ENCODE data around the gene CYBA. TPM values are rescaled to one million over a fixed set of nuclear protein-coding genes. Genes with fewer than 3 reads are reported as not detected.
A peak's percentile ranks its signal among the peaks of the same experiment; 100 is the strongest.

The CYBA gene
- total and polyA plus RNA-seq, 9 of the 15 experiments (the other 6 are each of a cell fraction or from before 2014, with no cell fraction given), result 0.34 to 683 (median 93.0) TPM

DNA sequence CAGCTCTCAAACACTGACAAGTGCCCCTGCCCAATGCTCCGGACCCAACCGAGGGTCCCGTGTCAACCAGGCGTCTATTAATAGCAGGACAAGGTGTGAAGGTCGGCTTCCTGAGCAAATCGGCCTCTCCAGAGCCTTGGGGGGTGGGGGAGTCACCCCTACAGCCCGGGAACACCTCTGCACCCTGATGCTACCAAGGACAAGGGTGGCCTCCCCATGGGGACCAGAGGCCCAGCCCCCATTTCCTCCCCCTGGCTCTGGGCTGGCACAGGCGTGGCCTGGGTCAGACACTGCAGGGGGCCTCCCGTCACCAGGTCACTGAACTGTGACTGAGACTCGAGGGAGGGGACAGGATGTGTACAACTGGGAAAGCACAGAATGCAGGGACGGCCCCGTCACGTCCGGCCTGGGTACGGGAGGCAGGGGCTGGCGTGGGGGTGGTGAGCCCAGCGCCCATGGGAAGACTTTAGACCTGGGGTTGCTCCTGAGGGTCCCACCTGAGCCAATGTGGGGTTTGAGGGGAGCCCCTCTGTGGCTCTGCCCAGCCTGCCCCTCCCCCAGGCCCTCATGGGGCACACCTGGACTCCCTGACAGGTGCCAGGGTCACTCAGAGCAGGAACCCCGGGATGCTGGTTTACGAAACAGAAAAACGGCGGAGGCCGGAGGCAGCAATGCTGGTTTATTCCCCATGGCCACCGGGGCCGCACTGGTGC, 579 bp upstream of the CYBA start (continued):
- TF ChIP-seq SIX5 (IDR thresholded peaks at IDR 0.05; ENCODE audit: borderline replicate concordance in 1 of 2, insufficient read depth in 1 of 2, low read depth in 1 of 2, low read length in 2 of 2), result no peak
- TF ChIP-seq ZKSCAN3 (CRISPR knock-in tag; IDR thresholded peaks at IDR 0.05), result no peak
- TF ChIP-seq, protein P1, sequence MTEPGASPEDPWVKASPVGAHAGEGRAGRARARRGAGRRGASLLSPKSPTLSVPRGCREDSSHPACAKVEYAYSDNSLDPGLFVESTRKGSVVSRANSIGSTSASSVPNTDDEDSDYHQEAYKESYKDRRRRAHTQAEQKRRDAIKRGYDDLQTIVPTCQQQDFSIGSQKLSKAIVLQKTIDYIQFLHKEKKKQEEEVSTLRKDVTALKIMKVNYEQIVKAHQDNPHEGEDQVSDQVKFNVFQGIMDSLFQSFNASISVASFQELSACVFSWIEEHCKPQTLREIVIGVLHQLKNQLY (CRISPR knock-in tag; conservative IDR thresholded peaks at IDR 0.05), result 0 out of 4 replicates have a peak, but pooled peaks of 1 of the 2 experiments have one; percentile 35
- TF ChIP-seq TRIM28 (IDR thresholded peaks at IDR 0.05), result peak; percentile 52; the same call in 1 of the 2 replicates
- peak; percentile 74 for TF ChIP-seq ZBTB7A (IDR thresholded peaks at IDR 0.05; ENCODE audit: borderline replicate concordance, control insufficient read depth, low read depth, low read length)
- peak; percentile 38; the same call in 1 of the 2 replicates for TF ChIP-seq CTBP1 (IDR thresholded peaks at IDR 0.05; ENCODE audit: borderline replicate concordance)
- no peak for TF ChIP-seq U2AF1 (optimal IDR thresholded peaks at IDR 0.05; ENCODE audit: low read depth, low read length)
- no peak for TF ChIP-seq FOXA1 (IDR thresholded peaks at IDR 0.05; ENCODE audit: borderline replicate concordance)
- TF ChIP-seq, protein P2, sequence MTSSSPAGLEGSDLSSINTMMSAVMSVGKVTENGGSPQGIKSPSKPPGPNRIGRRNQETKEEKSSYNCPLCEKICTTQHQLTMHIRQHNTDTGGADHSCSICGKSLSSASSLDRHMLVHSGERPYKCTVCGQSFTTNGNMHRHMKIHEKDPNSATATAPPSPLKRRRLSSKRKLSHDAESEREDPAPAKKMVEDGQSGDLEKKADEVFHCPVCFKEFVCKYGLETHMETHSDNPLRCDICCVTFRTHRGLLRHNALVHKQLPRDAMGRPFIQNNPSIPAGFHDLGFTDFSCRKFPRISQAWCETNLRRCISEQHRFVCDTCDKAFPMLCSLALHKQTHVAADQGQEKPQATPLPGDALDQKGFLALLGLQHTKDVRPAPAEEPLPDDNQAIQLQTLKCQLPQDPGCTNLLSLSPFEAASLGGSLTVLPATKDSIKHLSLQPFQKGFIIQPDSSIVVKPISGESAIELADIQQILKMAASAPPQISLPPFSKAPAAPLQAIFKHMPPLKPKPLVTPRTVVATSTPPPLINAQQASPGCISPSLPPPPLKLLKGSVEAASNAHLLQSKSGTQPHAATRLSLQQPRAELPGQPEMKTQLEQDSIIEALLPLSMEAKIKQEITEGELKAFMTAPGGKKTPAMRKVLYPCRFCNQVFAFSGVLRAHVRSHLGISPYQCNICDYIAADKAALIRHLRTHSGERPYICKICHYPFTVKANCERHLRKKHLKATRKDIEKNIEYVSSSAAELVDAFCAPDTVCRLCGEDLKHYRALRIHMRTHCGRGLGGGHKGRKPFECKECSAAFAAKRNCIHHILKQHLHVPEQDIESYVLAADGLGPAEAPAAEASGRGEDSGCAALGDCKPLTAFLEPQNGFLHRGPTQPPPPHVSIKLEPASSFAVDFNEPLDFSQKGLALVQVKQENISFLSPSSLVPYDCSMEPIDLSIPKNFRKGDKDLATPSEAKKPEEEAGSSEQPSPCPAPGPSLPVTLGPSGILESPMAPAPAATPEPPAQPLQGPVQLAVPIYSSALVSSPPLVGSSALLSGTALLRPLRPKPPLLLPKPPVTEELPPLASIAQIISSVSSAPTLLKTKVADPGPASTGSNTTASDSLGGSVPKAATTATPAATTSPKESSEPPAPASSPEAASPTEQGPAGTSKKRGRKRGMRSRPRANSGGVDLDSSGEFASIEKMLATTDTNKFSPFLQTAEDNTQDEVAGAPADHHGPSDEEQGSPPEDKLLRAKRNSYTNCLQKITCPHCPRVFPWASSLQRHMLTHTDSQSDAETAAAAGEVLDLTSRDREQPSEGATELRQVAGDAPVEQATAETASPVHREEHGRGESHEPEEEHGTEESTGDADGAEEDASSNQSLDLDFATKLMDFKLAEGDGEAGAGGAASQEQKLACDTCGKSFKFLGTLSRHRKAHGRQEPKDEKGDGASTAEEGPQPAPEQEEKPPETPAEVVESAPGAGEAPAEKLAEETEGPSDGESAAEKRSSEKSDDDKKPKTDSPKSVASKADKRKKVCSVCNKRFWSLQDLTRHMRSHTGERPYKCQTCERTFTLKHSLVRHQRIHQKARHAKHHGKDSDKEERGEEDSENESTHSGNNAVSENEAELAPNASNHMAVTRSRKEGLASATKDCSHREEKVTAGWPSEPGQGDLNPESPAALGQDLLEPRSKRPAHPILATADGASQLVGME (CRISPR knock-in tag; IDR thresholded peaks at IDR 0.05), result 0 out of 2 replicates have a peak, but pooled peaks have one; percentile 10
- TF ChIP-seq, protein P3, sequence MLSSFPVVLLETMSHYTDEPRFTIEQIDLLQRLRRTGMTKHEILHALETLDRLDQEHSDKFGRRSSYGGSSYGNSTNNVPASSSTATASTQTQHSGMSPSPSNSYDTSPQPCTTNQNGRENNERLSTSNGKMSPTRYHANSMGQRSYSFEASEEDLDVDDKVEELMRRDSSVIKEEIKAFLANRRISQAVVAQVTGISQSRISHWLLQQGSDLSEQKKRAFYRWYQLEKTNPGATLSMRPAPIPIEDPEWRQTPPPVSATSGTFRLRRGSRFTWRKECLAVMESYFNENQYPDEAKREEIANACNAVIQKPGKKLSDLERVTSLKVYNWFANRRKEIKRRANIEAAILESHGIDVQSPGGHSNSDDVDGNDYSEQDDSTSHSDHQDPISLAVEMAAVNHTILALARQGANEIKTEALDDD (IDR thresholded peaks at IDR 0.05), result peak; percentile 14; the same call in 1 of the 2 replicates
- TF ChIP-seq ZNF224 (CRISPR knock-in tag; IDR thresholded peaks at IDR 0.05), result no peak
- TF ChIP-seq BHLHE40 (IDR thresholded peaks at IDR 0.05; ENCODE audit: low read length), result no peak
- 0 out of 2 replicates have a peak, but pooled peaks have one; percentile 19 for TF ChIP-seq SMARCA5 (IDR thresholded peaks at IDR 0.05)
- peak; percentile 7 for TF ChIP-seq DACH1 (IDR thresholded peaks at IDR 0.05; ENCODE audit: partially characterized antibody)
- TF ChIP-seq SMARCE1 (IDR thresholded peaks at IDR 0.05), result peak; percentile 65; the same call in 1 of the 2 replicates
- TF ChIP-seq HNRNPL (IDR thresholded peaks at IDR 0.05; ENCODE audit: low read depth, low read length), result no peak
- TF ChIP-seq ZNF695 (CRISPR knock-in tag; IDR thresholded peaks at IDR 0.05), result no peak
- TF ChIP-seq SIN3A (IDR thresholded peaks at IDR 0.05; ENCODE audit: borderline replicate concordance in 2 of 2, control insufficient read depth in 1 of 2, low read depth in 2 of 2, low read length in 2 of 2), result no peak
- TF ChIP-seq RNF2 (IDR thresholded peaks at IDR 0.05), result no peak
- 0 out of 2 replicates have a peak, but pooled peaks have one; percentile 60 for TF ChIP-seq MEF2A (IDR thresholded peaks at IDR 0.05; ENCODE audit: control insufficient read depth, low read depth, low read length)
- TF ChIP-seq CBX5 (IDR thresholded peaks at IDR 0.05; ENCODE audit: borderline replicate concordance, low read depth), result no peak
- TF ChIP-seq CCAR2 (IDR thresholded peaks at IDR 0.05; ENCODE audit: low read depth, low read length), result no peak
